SK-MEL-5 (cell line): ENCODE data around the gene INVS. TPM values are rescaled to one million over a fixed set of nuclear protein-coding genes. Genes with fewer than 3 reads are reported as not detected.

Experiments
- DNase-seq: peaks from one replicate; pipeline ENCODE4 v3.0.0-alpha.2; 2016; ENCODE audit warnings: low read depth, low spot score
- in situ Hi-C: cut with HindIII; loops from 2 replicates; pipeline ENCODE4 v1.10.0; 2016; ENCODE audit warnings: low sequenced_read_pairs, high pct_unique_total_duplicates, low pct_unique_long_range_greater_than_20kb
- total RNA-seq: library from RNA; depleted of rRNA; stranded (reverse); fragments of >200 nt; shearing (Covaris generic); gene quantifications from 2 replicates; pipeline ENCODE4 v1.2.3, GENCODE V29; 2014

Gene INVS
- total RNA-seq, 1 experiment from 2014 or later, result 34.4 TPM

GRCh38 chr9:100277166-100277979, 178.3 kb downstream of the INVS start:
- DNase-seq, result peak; percentile 33
- in situ Hi-C loops, result no loop called here

DNA sequence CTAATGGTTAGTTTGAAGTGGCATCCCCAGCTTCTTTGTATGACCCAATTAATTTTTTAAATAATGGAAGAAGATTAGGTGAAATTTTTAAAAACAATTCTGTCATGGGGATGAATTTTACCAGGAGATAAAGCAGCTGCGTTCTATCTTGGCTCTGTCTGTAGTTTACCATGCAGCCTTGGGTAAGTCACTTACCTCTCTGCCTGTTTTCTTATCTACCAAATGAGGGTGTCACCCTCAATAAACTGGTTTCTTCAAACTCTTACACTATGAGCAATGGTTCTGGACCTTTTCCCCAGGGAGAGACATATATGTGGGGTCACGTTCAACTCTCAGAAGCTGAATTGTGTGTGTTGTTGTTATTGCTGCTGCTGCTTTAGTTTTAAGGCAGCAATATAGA, 182.0 kb downstream of the INVS start:
- in situ Hi-C loops, result no loop called here
- no peak for DNase-seq

DNA sequence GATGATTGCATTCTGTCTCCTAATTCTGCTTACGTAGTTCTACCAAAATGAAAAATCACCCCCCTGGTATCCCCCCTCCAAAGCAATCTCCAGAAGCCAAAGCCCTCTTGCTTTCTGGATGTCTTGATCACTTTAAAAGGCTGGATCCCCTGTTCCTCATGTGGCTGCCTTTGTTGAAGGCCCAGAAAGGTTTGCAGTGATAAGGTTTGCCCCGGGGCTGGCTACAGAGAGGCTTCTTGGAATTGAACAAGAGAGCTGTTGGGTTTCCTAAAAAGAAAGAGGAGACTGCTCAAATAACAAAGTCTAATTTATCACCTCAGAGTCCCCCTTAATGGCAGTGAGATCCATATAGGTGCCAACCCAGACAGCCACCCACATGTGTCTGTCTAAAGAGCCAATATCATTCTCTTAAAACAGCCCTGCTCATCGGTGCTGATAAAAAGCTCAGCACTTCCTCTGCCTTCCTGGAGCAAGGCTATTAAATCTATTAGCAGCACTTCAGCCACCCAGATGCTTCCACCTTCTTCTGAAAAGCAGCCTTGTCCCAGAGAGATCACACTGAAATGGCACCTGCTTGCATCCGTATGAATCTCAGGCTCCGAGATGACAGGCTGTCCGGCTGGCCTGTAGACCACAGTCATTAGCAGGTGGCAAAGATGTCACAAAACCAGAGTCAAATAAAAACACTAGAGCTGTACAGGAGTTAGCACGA, 182.8 kb downstream of the INVS start:
- DNase-seq, result peak; percentile 11
- in situ Hi-C loops, result no loop called here

- no peak for DNase-seq
- in situ Hi-C loops, result no loop called here
Observed at GRCh38 chr9:100282388-100282719, 183.3 kb downstream of the INVS start.

GRCh38 chr9:100284247-100284646, 185.2 kb downstream of the INVS start:
- DNase-seq, result no peak

DNA sequence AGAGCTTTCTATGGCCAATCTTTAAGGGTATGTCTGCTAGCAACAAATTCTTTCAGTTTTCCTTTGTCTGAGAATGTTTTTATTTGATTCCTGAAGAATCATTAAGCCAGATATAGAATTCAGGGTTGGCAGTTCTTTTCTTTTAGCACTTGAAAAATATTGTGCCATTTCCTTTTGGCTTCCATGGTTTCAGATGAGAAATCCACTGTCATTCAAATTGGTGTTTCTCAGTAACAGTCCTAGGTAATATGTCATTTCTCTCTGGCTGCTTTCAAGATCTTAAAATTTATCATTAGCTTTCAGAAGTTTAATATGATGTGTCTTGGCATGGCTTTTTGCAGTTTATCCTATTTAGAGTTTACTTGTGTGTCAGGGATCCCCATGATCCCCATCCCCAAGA, 186.0 kb downstream of the INVS start:
- in situ Hi-C loops, result no loop called here
- DNase-seq, result no peak

More at GRCh38 chr9:100284247-100284646, 185.2 kb downstream of the INVS start:
- in situ Hi-C loops, result no loop called here

GRCh38 chr9:100285601-100286000, 186.6 kb downstream of the INVS start:
- no peak for DNase-seq
- in situ Hi-C loops, result no loop called here

DNA sequence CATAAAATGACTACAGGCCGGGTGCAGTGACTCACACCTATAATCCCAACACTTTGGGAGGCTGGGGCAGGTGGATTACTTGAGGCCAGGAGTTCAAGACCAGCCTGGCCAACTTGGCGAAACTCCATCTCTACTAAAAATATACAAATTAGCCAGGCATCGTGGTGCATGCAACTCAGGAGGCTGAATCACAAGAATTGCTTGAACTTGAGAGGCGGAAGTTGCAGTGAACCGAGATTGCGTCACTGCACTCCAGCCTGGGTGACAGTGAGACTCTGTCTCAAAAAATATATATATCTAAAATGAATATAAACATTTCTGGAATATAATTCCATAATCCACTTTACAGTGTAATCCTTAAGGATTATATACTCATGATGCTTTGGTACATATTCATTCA, 187.2 kb downstream of the INVS start:
- DNase-seq, result no peak
- in situ Hi-C loops, result no loop called here

DNA sequence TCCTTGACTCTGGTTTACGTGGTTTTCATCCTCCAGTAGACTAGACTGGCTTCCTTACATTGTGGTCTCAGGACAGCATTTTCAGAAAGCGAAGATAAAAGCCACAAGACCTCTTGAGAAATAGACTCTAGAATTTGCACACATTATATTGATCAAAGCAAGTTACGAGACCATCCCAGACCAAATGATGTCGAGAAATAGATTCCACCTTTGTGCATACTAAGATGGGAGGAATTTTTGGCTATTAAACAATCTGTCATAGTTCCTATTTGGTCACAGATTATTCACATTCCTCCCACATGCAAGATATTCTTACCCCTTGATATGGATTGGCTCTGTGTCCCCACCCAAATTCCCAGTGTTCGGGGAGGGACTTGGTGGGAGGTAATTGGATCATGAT, 188.1 kb downstream of the INVS start:
- DNase-seq, result no peak
- in situ Hi-C loops, result no loop called here

DNA sequence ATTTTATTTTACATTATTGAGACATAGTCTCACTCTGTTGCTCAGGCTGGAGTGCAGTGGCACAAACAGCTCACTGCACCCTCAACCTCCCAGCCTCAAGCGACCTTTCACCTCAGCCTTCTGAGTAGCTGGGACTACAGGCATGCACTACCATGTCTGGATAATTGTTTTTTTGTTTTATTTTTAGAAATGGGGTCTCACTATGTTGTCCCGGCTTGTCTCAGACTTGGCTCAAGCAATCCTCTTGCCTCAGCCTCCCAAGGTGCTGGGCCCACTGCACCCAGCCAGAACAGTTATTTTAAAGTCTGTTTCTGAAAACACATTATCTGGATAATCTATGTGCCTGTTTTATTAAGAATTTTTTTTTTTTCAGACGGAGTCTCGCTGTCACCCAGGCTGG, 191.7 kb downstream of the INVS start:
- in situ Hi-C loops, result no loop called here
- no peak for DNase-seq

GRCh38 chr9:100292414-100292813, 193.4 kb downstream of the INVS start:
- no peak for DNase-seq
- in situ Hi-C loops, result no loop called here

GRCh38 chr9:100294341-100294740, 195.3 kb downstream of the INVS start:
- in situ Hi-C loops, result no loop called here
- no peak for DNase-seq

DNA sequence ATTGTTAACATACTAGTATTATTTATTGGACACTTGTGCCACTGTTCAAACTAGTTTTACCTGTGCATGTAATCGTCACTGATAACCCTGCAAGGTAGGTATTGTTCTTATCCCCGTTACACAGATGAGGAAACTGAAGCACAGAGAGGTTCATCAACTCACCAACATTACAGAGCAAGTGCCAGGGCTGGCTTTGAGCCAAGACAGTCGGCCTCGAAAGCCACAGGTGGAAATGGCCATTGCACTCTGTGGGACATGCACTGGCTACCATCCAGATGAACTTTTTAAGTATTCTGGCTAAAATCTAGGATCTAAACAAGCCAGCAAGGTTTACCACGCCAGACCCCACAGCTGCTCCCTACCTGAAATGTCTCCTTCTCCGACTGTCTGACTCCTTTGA, 195.8 kb downstream of the INVS start:
- DNase-seq, result no peak
- in situ Hi-C loops, result no loop called here

DNA sequence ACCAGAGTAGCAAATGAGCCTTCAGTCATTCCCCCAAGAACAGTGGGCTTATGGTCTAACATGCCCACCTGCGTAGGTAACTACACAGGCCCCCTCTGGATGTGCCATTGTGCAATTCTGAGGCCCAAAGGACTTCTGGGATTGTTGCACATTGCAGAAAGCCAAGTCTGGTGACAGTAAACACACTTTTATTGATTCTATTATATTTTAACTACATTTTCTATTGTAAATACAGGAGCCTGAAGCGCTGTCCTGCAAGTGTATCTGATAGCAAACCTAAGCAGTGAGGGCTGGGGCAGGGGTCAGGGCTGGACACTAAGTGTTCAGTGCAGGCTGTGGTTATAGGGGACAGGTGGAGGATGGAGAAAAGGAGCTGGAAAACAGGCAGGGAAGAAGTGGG, 196.2 kb downstream of the INVS start:
- no peak for DNase-seq
- in situ Hi-C loops, result no loop called here

DNA sequence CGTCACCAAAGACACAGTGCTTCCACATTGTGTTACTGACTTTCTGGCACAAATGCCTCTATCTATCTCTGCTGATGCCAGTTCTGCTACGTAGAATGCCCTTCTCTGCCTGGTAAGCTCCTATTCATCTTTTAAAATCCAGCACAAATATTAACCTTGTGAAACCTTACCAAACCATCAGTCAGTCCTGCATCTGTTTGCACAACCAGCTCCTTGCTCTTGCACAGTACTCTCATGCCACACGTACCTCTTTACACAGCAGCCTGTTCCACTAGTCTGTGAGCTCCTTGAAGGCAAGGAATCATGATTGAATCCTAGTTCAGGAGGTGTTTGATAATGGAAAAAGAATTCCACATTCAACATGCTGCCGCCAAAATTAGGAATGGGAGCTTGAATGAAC, 197.4 kb downstream of the INVS start:
- in situ Hi-C loops, result no loop called here
- no peak for DNase-seq

DNA sequence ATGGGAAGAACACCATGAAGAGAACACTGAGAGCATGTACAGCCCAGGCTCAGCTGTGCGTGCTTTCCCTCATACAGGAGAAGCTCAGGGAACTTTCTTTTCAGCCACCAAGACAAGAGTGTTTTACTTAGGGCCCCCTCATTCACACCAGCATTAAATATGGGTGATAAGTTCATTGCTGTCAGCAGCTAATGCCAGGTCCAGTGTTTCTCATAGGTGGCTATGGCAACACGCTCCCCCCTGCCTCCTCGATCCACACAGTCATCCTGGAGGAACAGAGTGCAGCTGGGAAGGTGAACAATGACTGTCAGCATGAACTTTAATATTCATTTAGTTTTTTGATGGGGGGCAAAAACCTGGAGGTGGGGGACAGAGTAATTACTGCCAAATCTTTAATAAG, 199.3 kb downstream of the INVS start:
- in situ Hi-C loops, result no loop called here
- no peak for DNase-seq

DNA sequence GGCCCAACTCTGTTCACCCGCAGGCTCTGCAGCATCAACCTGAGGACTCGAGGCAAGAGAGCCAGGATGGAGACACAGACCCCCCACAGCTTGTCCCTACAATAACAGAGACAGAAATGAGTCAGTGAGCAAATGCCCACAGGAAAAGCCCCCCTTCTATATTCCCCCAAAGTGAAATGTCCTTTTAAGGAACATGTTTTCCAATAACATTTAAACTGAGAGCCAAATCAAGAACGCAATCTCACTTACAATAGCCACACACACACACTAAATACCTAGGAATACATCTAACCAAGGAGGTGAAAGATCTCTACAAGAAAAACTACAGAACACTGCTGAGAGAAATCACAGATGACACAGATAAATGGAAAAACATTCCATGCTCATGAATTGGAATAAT, 204.7 kb downstream of the INVS start:
- no peak for DNase-seq
- in situ Hi-C loops, result no loop called here

GRCh38 chr9:100306283-100306682, 207.2 kb downstream of the INVS start:
- in situ Hi-C loops, result no loop called here
- DNase-seq, result no peak

GRCh38 chr9:100307080-100307479, 208.0 kb downstream of the INVS start:
- in situ Hi-C loops, result no loop called here
- no peak for DNase-seq
